IMR-90 (cell line): Measurements from ENCODE around the gene SSNA1. TPM values are rescaled to one million over a fixed set of nuclear protein-coding genes. Genes with fewer than 3 reads are reported as not detected.

Experiments
- ATAC-seq: fragments of 200-7000 bp; cut with Tn5 transposase; 2 replicates; pipeline ENCODE4 v1.9.1; 2020; ENCODE audit warnings: low read depth, mild to moderate bottlenecking, moderate library complexity
- BruUV-seq: library from RNA; stranded (reverse); fragments of 400-500 nt; replicated peaks from 2 replicates; lab custom pipeline; 2021; lab: Mats Ljungman, UMichigan
- CTCF ChIA-PET: fragments of 300-600 bp; formaldehyde crosslinking; extraction: SDS; loops from one replicate; lab custom pipeline; 2021; ENCODE audit warnings: antibody characterized with exemption; lab: Yijun Ruan, JAX
- POLR2A ChIA-PET: fragments of 300-600 bp; sonication (Branson Sonifier 250); formaldehyde crosslinking; loops from one replicate; lab custom pipeline; 2022; ENCODE audit warnings: antibody characterized with exemption; ENCODE audit not compliant: unreplicated experiment; lab: Charles Lee
- DNase-seq: peaks from one replicate; pipeline ENCODE4 v3.0.0; 2013
- H2AFZ ChIP-seq: replicated peaks from 2 replicates; pipeline ENCODE3; 2013; ENCODE audit warnings: low read length, mild to moderate bottlenecking; ENCODE audit not compliant: poor library complexity
- H2AK5ac ChIP-seq: 2 replicates; pipeline ENCODE4 v1.6.1; 2013; ENCODE audit warnings: low read depth, low read length, inconsistent platforms
- H2AK9ac ChIP-seq: replicated peaks from 2 replicates; pipeline ENCODE3; 2013; ENCODE audit warnings: mild to moderate bottlenecking, low read depth, low read length, moderate library complexity; ENCODE audit not compliant: poor library complexity
- H2BK120ac ChIP-seq: 2 replicates; pipeline ENCODE4 v1.6.1; 2013; ENCODE audit warnings: low read depth, low read length, inconsistent platforms
- H2BK15ac ChIP-seq: 3 replicates; pipeline ENCODE4 v1.6.1; 2013; ENCODE audit warnings: low read depth, low read length, inconsistent platforms
- H2BK20ac ChIP-seq: 2 replicates; pipeline ENCODE4 v1.6.1; 2013; ENCODE audit warnings: low read depth, mild to moderate bottlenecking, inconsistent platforms, low read length, moderate library complexity
- H2BK5ac ChIP-seq: 2 replicates; pipeline ENCODE4 v1.6.1; 2013; ENCODE audit warnings: mild to moderate bottlenecking, low read depth, low read length, inconsistent platforms; ENCODE audit not compliant: poor library complexity, severe bottlenecking
- H3K14ac ChIP-seq: replicated peaks from 2 replicates; pipeline ENCODE4 v1.6.1; 2013; ENCODE audit warnings: low read depth, low read length, inconsistent platforms
- H3K18ac ChIP-seq: 2 replicates; pipeline ENCODE4 v1.6.1; 2013; ENCODE audit warnings: low read depth, low read length, control low read depth
- H3K23ac ChIP-seq: 2 replicates; pipeline ENCODE4 v1.6.1; 2013; ENCODE audit warnings: low read depth, low read length, inconsistent platforms
- H3K27ac ChIP-seq: 2 replicates; pipeline ENCODE4 v1.5.1; 2013; ENCODE audit warnings: mild to moderate bottlenecking, control low read depth, low read length; ENCODE audit not compliant: insufficient read depth
- H3K27me3 ChIP-seq: 2 replicates; pipeline ENCODE4 v1.6.1; 2013; ENCODE audit warnings: low read length; ENCODE audit not compliant: control insufficient read depth, insufficient read depth
- H3K36me3 ChIP-seq: 2 replicates; pipeline ENCODE4 v1.6.1; 2013; ENCODE audit warnings: low read length, mixed read lengths; ENCODE audit not compliant: control insufficient read depth, insufficient read depth
- H3K4ac ChIP-seq: 2 replicates; pipeline ENCODE4 v1.6.1; 2013; ENCODE audit warnings: low read depth, low read length, inconsistent platforms
- H3K4me1 ChIP-seq: 2 replicates; pipeline ENCODE4 v1.6.1; 2013; ENCODE audit warnings: low read length, mixed read lengths; ENCODE audit not compliant: control insufficient read depth, insufficient read depth
- H3K4me2 ChIP-seq: 2 replicates; pipeline ENCODE4 v1.6.1; 2013; ENCODE audit warnings: low read depth, mild to moderate bottlenecking, control low read depth, low read length, moderate library complexity
- H3K4me3 ChIP-seq: 2 replicates; pipeline ENCODE4 v1.5.1; 2013; ENCODE audit warnings: low read depth, mild to moderate bottlenecking, control low read depth, low read length, moderate library complexity; ENCODE audit not compliant: insufficient read depth
- H3K56ac ChIP-seq: 2 replicates; pipeline ENCODE4 v1.6.1; 2013; ENCODE audit warnings: low read length, inconsistent platforms; ENCODE audit not compliant: insufficient read depth; ENCODE audit errors: extremely low read depth
- H3K79me1 ChIP-seq, 2 experiments: 2 replicates each; pipeline ENCODE4 v1.6.1; 2013; ENCODE audit warnings: low read length in 2 of 2, inconsistent platforms in 1 of 2, low read depth in 1 of 2
- H3K9ac ChIP-seq: 2 replicates; pipeline ENCODE4 v1.6.1; 2013; ENCODE audit warnings: low read depth, low read length, control low read depth
- H3K9me1 ChIP-seq: 2 replicates; pipeline ENCODE4 v1.6.1; 2013; ENCODE audit warnings: low read length, inconsistent platforms; ENCODE audit not compliant: insufficient read depth
- H3K9me3 ChIP-seq: 2 replicates; pipeline ENCODE4 v1.6.1; 2013; ENCODE audit warnings: low read length; ENCODE audit not compliant: control insufficient read depth, insufficient read depth
- H4K20me1 ChIP-seq: 2 replicates; pipeline ENCODE4 v1.6.1; 2013; ENCODE audit warnings: low read length, inconsistent platforms; ENCODE audit not compliant: insufficient read depth
- H4K5ac ChIP-seq: 2 replicates; pipeline ENCODE4 v1.6.1; 2013; ENCODE audit warnings: mild to moderate bottlenecking, low read depth, low read length, control low read depth
- H4K8ac ChIP-seq, 2 experiments: 2 replicates each; pipeline ENCODE4 v1.6.1; 2013; ENCODE audit warnings: low read depth in 2 of 2, low read length in 2 of 2, control low read depth in 1 of 2, inconsistent platforms in 1 of 2
- H4K91ac ChIP-seq: 2 replicates; pipeline ENCODE4 v1.6.1; 2013; ENCODE audit warnings: low read depth, low read length, inconsistent platforms; ENCODE audit not compliant: insufficient read depth
- CEBPB ChIP-seq: IDR thresholded peaks from 2 replicates; pipeline ENCODE4 v1.6.1; 2012; ENCODE audit warnings: low read depth, low read length, improper control_type of control experiment
- CHD1 ChIP-seq: IDR thresholded peaks from 2 replicates; pipeline ENCODE4 v1.6.1; 2012; ENCODE audit warnings: low read depth, low read length, improper control_type of control experiment
- CTCF ChIP-seq: conservative IDR thresholded peaks from 2 replicates; pipeline ENCODE4 v1.5.1; 2012; ENCODE audit warnings: mild to moderate bottlenecking, low read depth, low read length, improper control_type of control experiment
- FOS ChIP-seq: fragments of 150-350 bp; IDR thresholded peaks from 2 replicates; pipeline ENCODE4 v1.6.1; 2016; ENCODE audit warnings: low read depth, low read length
- MXI1 ChIP-seq: IDR thresholded peaks from 2 replicates; pipeline ENCODE4 v1.6.1; 2012; ENCODE audit warnings: low read depth, mild to moderate bottlenecking, low read length, moderate library complexity, borderline replicate concordance
- RAD21 ChIP-seq: IDR thresholded peaks from 2 replicates; pipeline ENCODE4 v1.6.1; 2012; ENCODE audit warnings: low read length, improper control_type of control experiment
- RCOR1 ChIP-seq: IDR thresholded peaks from 2 replicates; pipeline ENCODE4 v1.6.1; 2012; ENCODE audit warnings: mild to moderate bottlenecking, low read length, improper control_type of control experiment; ENCODE audit not compliant: insufficient replicate concordance
- USF2 ChIP-seq: fragments of 150-350 bp; IDR thresholded peaks from 2 replicates; pipeline ENCODE4 v1.6.1; 2017; ENCODE audit warnings: mild to moderate bottlenecking, antibody characterized with exemption, low read length, low read depth
- WGBS, 2 experiments: methylation state at CpG; one replicate each; pipeline versions ENCODE4 v1.1.5 to v1.1.7; 2013; ENCODE audit warnings: missing lambda C conversion rate in 2 of 2; ENCODE audit not compliant: insufficient read length in 1 of 2; ENCODE audit errors: extremely low coverage in 2 of 2; 5-methylcytosine and 5-hydroxymethylcytosine counted together
- dilution Hi-C: fragments of 300-500 bp; cut with HindIII; formaldehyde crosslinking; loops from one replicate; pipeline ENCODE4 v1.14.3; 2018; ENCODE audit warnings: low sequenced_read_pairs; ENCODE audit not compliant: unreplicated experiment
- in situ Hi-C: fragments of 300-500 bp; cut with MboI; formaldehyde crosslinking; loops from 3 replicates; pipeline ENCODE4 v1.14.3; 2019; ENCODE audit warnings: low sequenced_read_pairs, inconsistent platforms, mixed read lengths
- intact Hi-C: fragments of 100-400 bp; cut with micrococcal nuclease; formaldehyde crosslinking; loops from 2 replicates; pipeline ENCODE4 v1.10.0; 2022
- polyA plus RNA-seq, 3 experiments: library from polyadenylated mRNA; depleted of rRNA; stranded (reverse); fragments of >200 nt; gene quantifications; 2 replicates each; pipeline ENCODE4 v1.2.3, GENCODE V29; 2012; ENCODE audit warnings: low replicate concordance in 1 of 3
- total RNA-seq: library from RNA; depleted of rRNA; stranded (reverse); fragments of >200 nt; gene quantifications from 2 replicates; pipeline ENCODE4 v1.2.3, GENCODE V29; 2012
- TF ChIP-seq, protein P1 (sequence below): fragments of 150-350 bp; IDR thresholded peaks from 2 replicates; pipeline ENCODE4 v1.6.1; 2016; ENCODE audit warnings: low read depth, mild to moderate bottlenecking, low read length, moderate library complexity, borderline replicate concordance

SSNA1 gene
- total and polyA plus RNA-seq, 2 of the 4 experiments (the other 2 are of a cell fraction), result 55.7 to 86.7 TPM

GRCh38 chr9:137178201-137178938 is 10.1 kb upstream of the SSNA1 start (continued):
- TF ChIP-seq, protein P1, sequence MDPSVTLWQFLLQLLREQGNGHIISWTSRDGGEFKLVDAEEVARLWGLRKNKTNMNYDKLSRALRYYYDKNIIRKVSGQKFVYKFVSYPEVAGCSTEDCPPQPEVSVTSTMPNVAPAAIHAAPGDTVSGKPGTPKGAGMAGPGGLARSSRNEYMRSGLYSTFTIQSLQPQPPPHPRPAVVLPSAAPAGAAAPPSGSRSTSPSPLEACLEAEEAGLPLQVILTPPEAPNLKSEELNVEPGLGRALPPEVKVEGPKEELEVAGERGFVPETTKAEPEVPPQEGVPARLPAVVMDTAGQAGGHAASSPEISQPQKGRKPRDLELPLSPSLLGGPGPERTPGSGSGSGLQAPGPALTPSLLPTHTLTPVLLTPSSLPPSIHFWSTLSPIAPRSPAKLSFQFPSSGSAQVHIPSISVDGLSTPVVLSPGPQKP, result no peak

DNA sequence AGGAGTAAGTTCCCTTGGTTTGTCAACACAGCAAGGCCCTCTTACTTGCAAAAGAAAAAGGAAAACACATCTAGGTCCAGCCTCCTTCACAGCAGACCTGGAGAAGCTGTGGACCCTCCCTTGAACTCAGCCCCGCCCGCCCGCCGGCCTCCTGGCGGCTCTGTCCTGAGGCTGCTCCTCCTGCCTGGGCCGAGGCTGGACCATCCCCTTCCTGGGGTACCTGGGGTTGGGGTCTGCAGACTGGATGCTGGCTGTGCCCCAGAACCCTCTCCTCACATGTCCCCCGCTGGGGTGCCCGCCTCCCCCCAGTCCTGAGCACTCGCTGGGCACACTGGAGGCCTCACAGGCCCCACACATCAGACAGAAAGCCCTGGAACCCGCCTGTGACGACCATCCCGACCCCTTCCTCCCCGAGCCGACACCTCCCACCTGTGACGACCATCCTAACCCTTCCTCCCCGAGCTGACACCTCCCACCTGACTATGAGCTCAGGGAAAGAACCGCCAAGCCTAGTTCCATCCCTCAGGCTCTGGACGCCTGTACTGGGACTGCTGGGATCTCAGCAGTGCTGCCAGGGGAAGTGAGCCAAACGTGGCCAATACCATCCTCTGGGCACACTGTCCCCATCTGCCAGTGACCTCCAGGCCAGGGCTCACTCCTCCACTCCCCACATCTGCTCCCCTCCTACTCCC is 9.4 kb upstream of the SSNA1 start:
- no peak overlapping the region for H3K4me3 ChIP-seq
- H3K27ac ChIP-seq, result no peak overlapping the region
- no peaks in the 10 kb centered on the region; the same call in 1 of the 2 replicates for H4K20me1 ChIP-seq
- no peaks in the 10 kb centered on the region for H3K9me3 ChIP-seq
- H4K5ac ChIP-seq, result no peak overlapping the region
- in situ Hi-C loops, result no loop called here
- BruUV-seq, result no TSS peak
- WGBS, 2 experiments, result no CpG with 5 or more reads among the region's 19 CpGs
- H3K4me2 ChIP-seq, result no peak overlapping the region
- no peak overlapping the region for H3K56ac ChIP-seq
- CTCF ChIA-PET, result no interaction called here
- 0 out of 2 replicates have a peak, but pooled peaks cover 2% of the 10 kb centered on the region for H3K9me1 ChIP-seq
- H2BK20ac ChIP-seq, result no peak overlapping the region
- no peak overlapping the region for H3K18ac ChIP-seq
- H3K14ac ChIP-seq, result no peak overlapping the region
- no peak overlapping the region for H3K4ac ChIP-seq
- no peak overlapping the region for H2AFZ ChIP-seq
- no peak overlapping the region for H2BK5ac ChIP-seq
- H4K91ac ChIP-seq, result no peak overlapping the region
- intact Hi-C loops, result no loop called here
- DNase-seq (no peak), ATAC-seq (no peak)
- peaks cover 58% of the 10 kb centered on the region for H3K36me3 ChIP-seq
- no peak overlapping the region for H3K23ac ChIP-seq
- H2BK15ac ChIP-seq, result no peak overlapping the region
- dilution Hi-C loops, result no loop called here
- no peaks in the 10 kb centered on the region; the same call in 1 of the 2 replicates for H3K4me1 ChIP-seq
- H3K9ac ChIP-seq, result no peak overlapping the region
- POLR2A ChIA-PET, result no interaction called here
- H4K8ac ChIP-seq, result no peak overlapping the region
- no peaks in the 10 kb centered on the region for H3K27me3 ChIP-seq
- H2BK120ac ChIP-seq, result no peak overlapping the region
- H2AK5ac ChIP-seq, result no peak overlapping the region
- H2AK9ac ChIP-seq, result no peak overlapping the region
- no peaks in the 10 kb centered on the region; a peak in 1 of 4 replicates for H3K79me1 ChIP-seq
- TF ChIP-seq CTCF (no peak), RAD21 (no peak), MXI1 (no peak), FOS (no peak), CEBPB (no peak), USF2 (no peak), RCOR1 (no peak), CHD1 (no peak)
- TF ChIP-seq, protein P1, result no peak
